Fibroblast of lung (primary cell): Measurements from ENCODE around the gene CCDC38. TPM values are rescaled to one million over a fixed set of nuclear protein-coding genes. Genes with fewer than 3 reads are reported as not detected.

Experiments
- DNase-seq, 2 donors: peaks; one replicate each; pipeline versions ENCODE4 v3.0.0 to v3.0.0-alpha.2; 2010; ENCODE audit warnings: low read depth in 2 of 2
- H2AFZ ChIP-seq: 2 replicates; pipeline ENCODE4 v1.5.1; 2012; ENCODE audit warnings: low read length, control low read depth, inconsistent platforms
- H3K27ac ChIP-seq: 2 replicates; pipeline ENCODE4 v1.5.1; 2011; ENCODE audit warnings: low read length, control low read depth; ENCODE audit not compliant: insufficient read depth
- H3K27me3 ChIP-seq: 2 replicates; pipeline ENCODE4 v1.5.1; 2011; ENCODE audit warnings: mild to moderate bottlenecking, low read length; ENCODE audit not compliant: control insufficient read depth, insufficient read depth
- H3K36me3 ChIP-seq: 2 replicates; pipeline ENCODE4 v1.5.1; 2011; ENCODE audit warnings: low read length; ENCODE audit not compliant: control insufficient read depth, insufficient read depth
- H3K4me1 ChIP-seq: 2 replicates; pipeline ENCODE4 v1.5.1; 2011; ENCODE audit warnings: low read length; ENCODE audit not compliant: control insufficient read depth, insufficient read depth; ENCODE audit errors: extremely low read depth
- H3K4me2 ChIP-seq: 2 replicates; pipeline ENCODE4 v1.5.1; 2011; ENCODE audit warnings: low read length, control low read depth; ENCODE audit not compliant: insufficient read depth; ENCODE audit errors: extremely low read depth
- H3K4me3 ChIP-seq, 4 experiments: fragments of 200-600 bp in 1 of 4; sonication (generic) in 1 of 4; replicated peaks in 1 of 4; 2 replicates each; pipeline ENCODE4 v1.5.1; 2011 to 2016; ENCODE audit warnings: low read length in 4 of 4, low read depth in 3 of 4, mild to moderate bottlenecking in 3 of 4, control low read depth in 2 of 4, inconsistent platforms in 1 of 4, mixed read lengths in 1 of 4; ENCODE audit not compliant: insufficient read depth in 1 of 4; ENCODE audit errors: control extremely low read depth in 1 of 4
- H3K79me2 ChIP-seq: 2 replicates; pipeline ENCODE4 v1.5.1; 2012; ENCODE audit warnings: mild to moderate bottlenecking, low read length, inconsistent platforms; ENCODE audit not compliant: control insufficient read depth, insufficient read depth
- H3K9ac ChIP-seq: 2 replicates; pipeline ENCODE4 v1.5.1; 2011; ENCODE audit warnings: mild to moderate bottlenecking, low read length, control low read depth; ENCODE audit not compliant: insufficient read depth
- H3K9me3 ChIP-seq: 2 replicates; pipeline ENCODE4 v1.5.1; 2012; ENCODE audit warnings: low read depth, low read length; ENCODE audit not compliant: control insufficient read depth, insufficient read depth
- H4K20me1 ChIP-seq: 2 replicates; pipeline ENCODE4 v1.5.1; 2011; ENCODE audit warnings: low read length; ENCODE audit not compliant: control insufficient read depth, insufficient read depth; ENCODE audit errors: extremely low read depth
- EZH2 ChIP-seq: IDR thresholded peaks from 2 replicates; pipeline ENCODE4 v1.5.1; 2012; ENCODE audit warnings: low read length, control low read depth, mild to moderate bottlenecking; ENCODE audit errors: missing control alignments
- polyA plus RNA-seq, 2 donors: library from polyadenylated mRNA; depleted of rRNA in 1 of 2; stranded (reverse) in 1 of 2; unstranded in 1 of 2; fragments of >200 nt; gene quantifications; 2 replicates each; pipeline ENCODE4 v1.2.1, GENCODE V29; 2011 to 2012; ENCODE audit warnings: missing spikeins in 1 of 2
- total RNA-seq: library from RNA; depleted of rRNA; stranded (reverse); fragments of >200 nt; gene quantifications from 2 replicates; pipeline ENCODE4 v1.2.1, GENCODE V29; 2014
- TF ChIP-seq, protein P1 (sequence below), 2 donors: IDR thresholded peaks in 1 of 2; conservative IDR thresholded peaks in 1 of 2; 1 replicate in 1 of 2; 2 replicates in 1 of 2; pipeline ENCODE4 v1.5.1; 2011 to 2012; ENCODE audit warnings: low read length in 2 of 2, control low read depth in 1 of 2, inconsistent platforms in 1 of 2, low read depth in 1 of 2, mild to moderate bottlenecking in 1 of 2

CCDC38 gene
- total and polyA plus RNA-seq, 2 donors (not counting 1 experiment from before 2014, with no cell fraction given) = 0.05 TPM; not detected in 1

DNA sequence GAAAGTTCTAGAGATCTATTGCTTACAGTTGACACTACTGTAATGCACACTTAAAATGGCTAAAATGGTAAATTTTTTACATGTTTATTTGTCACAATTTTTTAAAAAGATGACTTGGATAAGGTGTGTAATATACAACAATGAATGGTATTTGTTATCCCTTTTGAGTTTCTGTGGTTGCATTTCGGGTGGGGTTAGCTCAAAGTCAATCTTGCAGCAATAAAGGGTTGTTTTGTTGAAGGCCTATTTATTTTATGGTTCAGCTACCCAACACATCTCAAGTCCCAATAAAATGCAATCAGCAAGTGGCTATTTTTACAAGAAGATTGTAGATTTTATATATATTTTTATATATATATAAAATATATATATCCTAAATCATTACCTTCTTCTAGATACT is 61.5 kb downstream of the CCDC38 start:
- peaks cover 5% of the 10 kb centered on the region for H3K4me1 ChIP-seq
- H3K79me2 ChIP-seq = no peaks in the 10 kb centered on the region
- no peak for DNase-seq
- H3K9me3 ChIP-seq = no peaks in the 10 kb centered on the region
- no peaks in the 10 kb centered on the region for H3K27me3 ChIP-seq
- no peak overlapping the region for H3K4me2 ChIP-seq
- no peak overlapping the region for H3K27ac ChIP-seq
- H4K20me1 ChIP-seq = no peaks in the 10 kb centered on the region
- no peaks in the 10 kb centered on the region for H3K36me3 ChIP-seq
- no peak overlapping the region for H3K9ac ChIP-seq
- TF ChIP-seq, protein P1, sequence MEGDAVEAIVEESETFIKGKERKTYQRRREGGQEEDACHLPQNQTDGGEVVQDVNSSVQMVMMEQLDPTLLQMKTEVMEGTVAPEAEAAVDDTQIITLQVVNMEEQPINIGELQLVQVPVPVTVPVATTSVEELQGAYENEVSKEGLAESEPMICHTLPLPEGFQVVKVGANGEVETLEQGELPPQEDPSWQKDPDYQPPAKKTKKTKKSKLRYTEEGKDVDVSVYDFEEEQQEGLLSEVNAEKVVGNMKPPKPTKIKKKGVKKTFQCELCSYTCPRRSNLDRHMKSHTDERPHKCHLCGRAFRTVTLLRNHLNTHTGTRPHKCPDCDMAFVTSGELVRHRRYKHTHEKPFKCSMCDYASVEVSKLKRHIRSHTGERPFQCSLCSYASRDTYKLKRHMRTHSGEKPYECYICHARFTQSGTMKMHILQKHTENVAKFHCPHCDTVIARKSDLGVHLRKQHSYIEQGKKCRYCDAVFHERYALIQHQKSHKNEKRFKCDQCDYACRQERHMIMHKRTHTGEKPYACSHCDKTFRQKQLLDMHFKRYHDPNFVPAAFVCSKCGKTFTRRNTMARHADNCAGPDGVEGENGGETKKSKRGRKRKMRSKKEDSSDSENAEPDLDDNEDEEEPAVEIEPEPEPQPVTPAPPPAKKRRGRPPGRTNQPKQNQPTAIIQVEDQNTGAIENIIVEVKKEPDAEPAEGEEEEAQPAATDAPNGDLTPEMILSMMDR (conservative IDR thresholded peaks at IDR 0.05 in 1 of 2, IDR thresholded peaks at IDR 0.05 in 1 of 2; ENCODE audit: low read depth in 1 of 2, low read length in 2 of 2) = no peak
- no peak for TF ChIP-seq EZH2
- H3K4me3 ChIP-seq = no peak overlapping the region
- H2AFZ ChIP-seq = no peak overlapping the region

- Histone ChIP-seq H3K79me2 (no peaks in the 10 kb centered on the region), H3K4me3 (no peak overlapping the region), H3K9me3 (no peaks in the 10 kb centered on the region), H3K36me3 (no peaks in the 10 kb centered on the region), H3K4me2 (no peak overlapping the region), H4K20me1 (no peaks in the 10 kb centered on the region), H3K27ac (no peak overlapping the region), H3K27me3 (no peaks in the 10 kb centered on the region), H3K4me1 (peaks cover 5% of the 10 kb centered on the region), H2AFZ (no peak overlapping the region), H3K9ac (no peak overlapping the region)
- TF ChIP-seq, protein P1 (conservative IDR thresholded peaks at IDR 0.05 in 1 of 2, IDR thresholded peaks at IDR 0.05 in 1 of 2; ENCODE audit: low read depth in 1 of 2, low read length in 2 of 2) = no peak
- TF ChIP-seq EZH2 = no peak
- no peak for DNase-seq
Observed at GRCh38 chr12:95877622-95878021, 64.8 kb downstream of the CCDC38 start.

DNA sequence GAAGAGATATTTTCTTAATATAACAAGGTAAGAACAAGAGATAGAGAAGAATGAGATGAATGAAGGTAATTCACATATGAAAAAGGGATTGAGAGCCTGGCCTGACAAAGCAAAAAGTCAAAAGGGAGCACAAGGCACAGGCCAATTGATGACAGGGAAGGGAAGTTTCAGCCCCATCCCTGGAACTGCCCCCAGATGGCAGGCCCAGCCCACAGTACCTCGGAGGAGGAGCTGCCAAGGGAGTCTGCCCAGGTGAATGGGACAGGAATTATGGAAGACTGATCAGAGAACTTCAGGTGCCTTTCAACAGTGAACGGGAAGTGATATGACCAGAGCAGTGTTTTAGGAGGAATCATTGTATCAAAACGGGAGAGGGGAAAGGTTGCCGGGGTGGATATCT is 68.0 kb downstream of the CCDC38 start:
- Histone ChIP-seq H3K27ac (no peak overlapping the region), H3K4me2 (no peak overlapping the region), H2AFZ (no peak overlapping the region), H3K27me3 (no peaks in the 10 kb centered on the region), H3K9me3 (no peaks in the 10 kb centered on the region), H3K79me2 (no peaks in the 10 kb centered on the region), H3K9ac (no peak overlapping the region), H3K4me1 (no peaks in the 10 kb centered on the region), H3K4me3 (no peak overlapping the region), H4K20me1 (no peaks in the 10 kb centered on the region), H3K36me3 (no peaks in the 10 kb centered on the region)
- TF ChIP-seq EZH2 = no peak
- TF ChIP-seq, protein P1 (conservative IDR thresholded peaks at IDR 0.05 in 1 of 2, IDR thresholded peaks at IDR 0.05 in 1 of 2; ENCODE audit: low read depth in 1 of 2, low read length in 2 of 2) = no peak
- DNase-seq = no peak
